Placental pericyte (primary cell): ENCODE results near the gene MT1G. TPM values are rescaled to one million over a fixed set of nuclear protein-coding genes. Genes with fewer than 3 reads are reported as not detected.

Experiments used
- total RNA-seq: library from RNA; depleted of rRNA; stranded (reverse); fragments of >200 nt; gene quantifications from 2 replicates; pipeline ENCODE4 v1.2.3, GENCODE V29; 2012

MT1G gene
- not detected in 2 replicates for total RNA-seq

GRCh38 chr16:56667581-56668571 lies at the start of gene MT1G:
Gene MT1G, minus strand, starts transcription at chr16:56668065. Its CDS starts 72 bp downstream, at chr16:56667993.

DNA sequence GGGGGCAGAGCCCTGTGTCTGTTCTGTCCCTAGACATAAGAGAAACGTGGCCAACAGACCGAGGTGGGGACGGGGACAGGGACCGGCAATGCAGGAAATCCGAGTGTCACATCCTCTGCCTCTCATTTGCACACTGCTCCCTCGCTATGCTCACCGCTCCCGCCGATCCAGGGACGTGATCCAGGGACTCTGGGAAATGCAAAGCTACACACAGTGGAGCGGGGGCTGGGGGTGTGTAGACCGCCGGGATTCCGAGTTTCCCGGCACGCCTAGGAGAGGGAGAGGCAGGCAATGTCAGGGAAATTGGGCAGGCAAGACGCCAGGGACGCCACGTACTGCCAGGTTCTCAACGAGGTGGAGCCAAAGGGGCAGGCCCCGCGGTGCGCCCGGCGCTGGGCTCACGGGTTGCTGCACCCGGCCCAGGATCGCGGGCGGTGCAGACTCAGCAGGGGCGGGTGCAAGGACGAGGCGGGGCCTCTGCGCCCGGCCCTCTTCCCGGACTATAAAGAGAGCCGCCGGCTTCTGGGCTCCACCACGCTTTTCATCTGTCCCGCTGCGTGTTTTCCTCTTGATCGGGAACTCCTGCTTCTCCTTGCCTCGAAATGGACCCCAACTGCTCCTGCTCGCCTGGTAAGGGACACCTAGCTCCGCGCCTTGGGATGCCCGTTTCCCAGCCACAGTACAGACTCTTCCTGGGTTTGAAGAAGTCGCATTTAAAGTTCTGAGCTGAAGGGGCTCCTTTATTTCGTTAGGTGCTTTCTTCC lies 14.3 kb upstream of the MT1G start, which contains the start of gene MT1X:
MT1X (plus strand) TSS at position 532 of the 764 bp plus-strand sequence; CDS start at position 603, 71 bp downstream.

GRCh38 chr16:56669005-56669839 lies 1.4 kb upstream of the MT1G start, which contains the start of gene MT1H:
Gene MT1H, plus strand, starts transcription at chr16:56669814. Its CDS starts 71 bp downstream, at chr16:56669885.

DNA sequence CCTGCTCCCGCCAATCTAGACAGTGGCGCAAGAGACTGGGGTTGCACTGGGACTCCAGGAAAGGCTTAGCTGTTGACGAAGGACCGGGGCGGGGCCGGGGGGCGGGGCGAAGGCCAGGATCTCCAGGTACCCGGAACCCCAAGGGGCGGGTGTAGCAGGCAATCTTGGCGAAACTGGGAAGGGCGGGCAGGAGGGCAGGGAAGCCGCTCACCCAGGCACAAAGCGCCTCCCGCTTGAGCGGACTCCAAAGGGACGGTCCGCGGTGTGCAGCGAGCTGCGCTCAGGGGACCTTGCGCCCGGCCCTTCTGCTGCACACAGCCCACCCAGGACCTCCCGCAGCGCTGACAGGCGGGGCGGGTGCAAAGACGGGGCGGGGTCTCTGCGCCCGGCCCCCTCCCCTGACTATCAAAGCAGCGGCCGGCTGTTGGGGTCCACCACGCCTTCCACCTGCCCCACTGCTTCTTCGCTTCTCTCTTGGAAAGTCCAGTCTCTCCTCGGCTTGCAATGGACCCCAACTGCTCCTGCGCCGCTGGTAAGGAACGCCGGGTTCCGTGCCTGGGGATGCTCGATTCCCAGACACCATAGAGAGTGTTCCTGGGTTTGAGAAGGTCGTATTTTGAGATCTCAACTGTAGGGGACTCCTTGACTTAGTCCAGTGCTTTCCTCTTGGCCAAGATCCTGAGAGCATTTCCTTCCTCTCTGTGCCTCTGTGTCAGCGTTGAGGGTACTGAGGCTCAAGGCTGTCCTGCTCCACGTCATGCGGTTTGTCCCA lies 10.1 kb downstream of the MT1G start, which contains the start of gene MT1F:
MT1F (plus strand) TSS at position 405 of the 772 bp plus-strand sequence; CDS start at position 505, 100 bp downstream.

DNA sequence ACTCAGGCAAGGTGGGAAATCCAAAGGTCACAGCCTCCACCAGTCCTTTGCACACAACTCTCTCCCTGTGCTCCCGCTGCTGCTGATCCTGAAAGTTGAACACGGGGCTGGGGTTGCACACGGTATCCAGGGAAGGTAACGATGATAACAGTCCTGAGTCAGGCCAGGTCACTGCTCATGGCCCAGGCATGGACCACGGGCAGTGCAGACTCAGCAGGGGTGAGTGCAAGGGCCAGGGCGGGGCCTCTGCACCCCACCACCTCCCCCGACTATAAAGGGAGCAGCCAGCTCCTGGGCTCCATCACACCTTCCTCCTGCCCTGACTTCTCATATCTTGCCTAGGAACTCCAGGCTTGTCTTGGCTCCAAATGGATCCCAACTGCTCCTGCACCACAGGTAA lies 16.3 kb downstream of the MT1G start, which contains the start of gene MT1B:
MT1B (plus strand) TSS at position 301 of the 400 bp plus-strand sequence; CDS start at position 369, 68 bp downstream.

DNA sequence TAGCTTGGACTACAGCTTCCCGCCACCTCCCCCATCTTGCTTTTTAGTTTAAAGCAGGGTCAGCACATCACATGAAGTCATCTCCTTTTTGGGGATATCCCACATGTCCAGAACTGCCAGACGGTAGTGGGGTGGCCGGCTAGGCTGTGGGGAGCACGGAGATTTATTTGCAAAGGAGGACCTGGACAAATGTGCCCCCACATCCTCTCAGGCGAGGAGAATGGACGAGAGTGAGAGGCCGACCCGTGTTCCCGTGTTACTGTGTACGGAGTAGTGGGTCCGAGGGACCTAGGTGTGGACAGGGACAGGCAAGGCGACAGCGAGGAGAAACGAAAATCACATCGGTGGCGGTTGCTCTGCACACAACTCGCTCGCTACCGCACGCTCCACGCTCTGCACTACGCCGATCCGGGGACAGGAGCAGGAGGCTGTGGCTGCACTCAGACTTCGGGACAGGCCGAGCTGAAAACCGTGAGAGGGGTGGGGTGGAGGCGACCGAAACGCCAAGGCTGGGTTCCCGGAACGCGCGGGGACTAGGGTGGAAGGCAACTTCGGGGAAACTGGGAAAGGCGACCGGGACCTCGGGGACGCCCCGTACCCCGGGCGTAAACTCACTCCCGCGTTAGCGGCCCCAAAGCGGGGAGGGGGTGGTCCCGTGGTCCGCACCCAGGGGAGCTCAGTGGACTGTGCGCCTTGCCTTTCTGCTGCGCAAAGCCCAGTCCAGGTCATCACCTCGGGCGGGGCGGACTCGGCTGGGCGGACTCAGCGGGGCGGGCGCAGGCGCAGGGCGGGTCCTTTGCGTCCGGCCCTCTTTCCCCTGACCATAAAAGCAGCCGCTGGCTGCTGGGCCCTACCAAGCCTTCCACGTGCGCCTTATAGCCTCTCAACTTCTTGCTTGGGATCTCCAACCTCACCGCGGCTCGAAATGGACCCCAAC lies 29.8 kb downstream of the MT1G start, which contains the start of gene MT1A:
MT1A (plus strand) TSS at position 853 of the 937 bp plus-strand sequence; CDS start at position 926, 73 bp downstream.

GRCh38 chr16:56632156-56632847 lies 35.6 kb downstream of the MT1G start, which contains the start of gene MT1M:
Gene MT1M, plus strand, starts transcription at chr16:56632659. Its CDS starts 73 bp downstream, at chr16:56632732.

GRCh38 chr16:56625140-56625942 lies 42.5 kb downstream of the MT1G start, which contains the start of gene MT1E:
Gene MT1E, plus strand, starts transcription at chr16:56625781. Its CDS starts 71 bp downstream, at chr16:56625852.

Other genes with a start within 250 kb of the MT1G start
- 268 and 384 TPM in 2 replicates for gene AMFR, start 242.5 kb downstream of the MT1G start, total RNA-seq
- gene NUDT21, start 216.7 kb downstream of the MT1G start, total RNA-seq = 67.6 and 93.2 TPM in 2 replicates
- 77.9 and 123 TPM in 2 replicates for gene OGFOD1, start 216.5 kb downstream of the MT1G start, total RNA-seq
- 36.1 and 40.0 TPM in 2 replicates for gene BBS2, start 148.0 kb downstream of the MT1G start, total RNA-seq
- not detected in 2 replicates for gene MT4, start 103.0 kb downstream of the MT1G start, total RNA-seq
- not detected in 2 replicates for gene MT3, start 78.5 kb downstream of the MT1G start, total RNA-seq
- 68.9 and 179 TPM in 2 replicates for gene MT2A, start 59.5 kb downstream of the MT1G start, total RNA-seq
- 90.4 and 152 TPM in 2 replicates for gene MT1E, start 42.3 kb downstream of the MT1G start, total RNA-seq
- gene MT1M, start 35.4 kb downstream of the MT1G start, total RNA-seq = 0.88 and 1.1 TPM in 2 replicates
- gene MT1A, start 29.4 kb downstream of the MT1G start, total RNA-seq = not detected in 2 replicates
- gene MT1B, start 16.2 kb downstream of the MT1G start, total RNA-seq = not detected in 2 replicates
- gene MT1F, start 10.1 kb downstream of the MT1G start, total RNA-seq = not detected in 2 replicates
- not detected in 2 replicates for gene MT1H, start 1.7 kb upstream of the MT1G start, total RNA-seq
- 26.0 and 38.7 TPM in 2 replicates for gene MT1X, start 14.4 kb upstream of the MT1G start, total RNA-seq
- 36.1 and 98.2 TPM in 2 replicates for gene NUP93, start 62.1 kb upstream of the MT1G start, total RNA-seq
- gene SLC12A3, start 197.1 kb upstream of the MT1G start, total RNA-seq = not detected in 2 replicates